GM18526 (cell line): ENCODE results near the gene AMBRA1.

Experiments used
- POLR2A ChIP-seq: IDR thresholded peaks from 3 replicates; pipeline ENCODE4 v1.6.1; 2011; ENCODE audit not compliant: insufficient read length; ENCODE audit errors: extremely low read depth

The AMBRA1 gene

GRCh38 chr11:46533396-46534100, 60.3 kb downstream of the AMBRA1 start:
- TF ChIP-seq POLR2A: no peak

- no peak for TF ChIP-seq POLR2A
These were observed 63.8 kb downstream of the AMBRA1 start for GRCh38 chr11:46529928-46530574.

GRCh38 chr11:46529095-46529905, 64.5 kb downstream of the AMBRA1 start:
- TF ChIP-seq POLR2A: no peak

- TF ChIP-seq POLR2A: no peak
These were observed 65.3 kb downstream of the AMBRA1 start for GRCh38 chr11:46528445-46529094.

- no peak for TF ChIP-seq POLR2A
These were observed 66.2 kb downstream of the AMBRA1 start for GRCh38 chr11:46527591-46528130.

GRCh38 chr11:46526216-46527215, 67.3 kb downstream of the AMBRA1 start:
- TF ChIP-seq POLR2A: no peak

- TF ChIP-seq POLR2A: no peak
These were observed 69.5 kb downstream of the AMBRA1 start for GRCh38 chr11:46524201-46524770.

GRCh38 chr11:46523290-46523689, 70.5 kb downstream of the AMBRA1 start:
- TF ChIP-seq POLR2A: no peak

- no peak for TF ChIP-seq POLR2A
These were observed 71.0 kb downstream of the AMBRA1 start for GRCh38 chr11:46522682-46523281.

GRCh38 chr11:46521961-46522681, 71.7 kb downstream of the AMBRA1 start:
- TF ChIP-seq POLR2A: no peak

GRCh38 chr11:46520971-46521745, 72.7 kb downstream of the AMBRA1 start:
- TF ChIP-seq POLR2A: no peak

GRCh38 chr11:46519351-46519750, 74.5 kb downstream of the AMBRA1 start:
- no peak for TF ChIP-seq POLR2A

- no peak for TF ChIP-seq POLR2A
These were observed 79.5 kb downstream of the AMBRA1 start for GRCh38 chr11:46514370-46514769.
